GM23338 (cell line): Measurements from ENCODE around the gene GSTM5. TPM values are rescaled to one million over a fixed set of nuclear protein-coding genes. Genes with fewer than 3 reads are reported as not detected.
"Not testable (repeated sequence)": the region's sequence is repeated elsewhere in the genome, so short reads cannot be mapped to it uniquely, and the experiment has no call there.

Source experiments
- ATAC-seq: fragments of 200-7000 bp; cut with Tn5 transposase; 3 replicates; pipeline ENCODE4 v1.9.1; 2020
- DNase-seq: peaks from one replicate; pipeline ENCODE4 v3.0.0-alpha.2; 2015; ENCODE audit warnings: low spot score
- H2AFZ ChIP-seq: fragments of 200-600 bp; sonication (generic); 2 replicates; pipeline ENCODE4 v1.8.0; 2016; ENCODE audit warnings: antibody characterized with exemption, mild to moderate bottlenecking, moderate library complexity
- H3F3A ChIP-seq: fragments of 200-600 bp; sonication (generic); replicated peaks from 2 replicates; pipeline ENCODE4 v1.8.0; 2017; ENCODE audit warnings: antibody characterized with exemption, mixed run types, low read depth
- H3K27ac ChIP-seq: fragments of 200-600 bp; sonication (generic); 2 replicates; pipeline ENCODE4 v1.6.1; 2016; ENCODE audit warnings: low read depth
- H3K27me3 ChIP-seq: fragments of 200-600 bp; sonication (generic); 2 replicates; pipeline ENCODE4 v1.8.0; 2016; ENCODE audit warnings: mild to moderate bottlenecking, mixed run types, moderate library complexity; ENCODE audit not compliant: insufficient read depth
- H3K36me3 ChIP-seq: fragments of 200-600 bp; sonication (generic); 2 replicates; pipeline ENCODE4 v1.8.0; 2016; ENCODE audit warnings: mild to moderate bottlenecking; ENCODE audit not compliant: insufficient read depth
- H3K4me1 ChIP-seq: fragments of 200-600 bp; sonication (generic); 2 replicates; pipeline ENCODE4 v1.8.0; 2016; ENCODE audit warnings: mild to moderate bottlenecking, moderate library complexity; ENCODE audit not compliant: insufficient read depth
- H3K4me2 ChIP-seq: fragments of 200-600 bp; sonication (generic); 2 replicates; pipeline ENCODE4 v1.7.1; 2017; ENCODE audit warnings: mixed run types
- H3K4me3 ChIP-seq: fragments of 200-600 bp; sonication (generic); 2 replicates; pipeline ENCODE4 v1.6.1; 2016; ENCODE audit warnings: mixed run types
- H3K79me2 ChIP-seq: fragments of 200-600 bp; sonication (generic); replicated peaks from 2 replicates; pipeline ENCODE4 v1.8.0; 2017; ENCODE audit warnings: mild to moderate bottlenecking; ENCODE audit not compliant: insufficient read depth
- H3K9me2 ChIP-seq: fragments of 200-600 bp; sonication (generic); 2 replicates; pipeline ENCODE4 v1.8.0; 2017; ENCODE audit not compliant: insufficient read depth
- H4K20me1 ChIP-seq: fragments of 200-600 bp; sonication (generic); replicated peaks from 2 replicates; pipeline ENCODE4 v1.8.0; 2017; ENCODE audit warnings: mild to moderate bottlenecking; ENCODE audit not compliant: insufficient read depth
- H3K27ac Mint-ChIP-seq: 2 replicates; pipeline ENCODE4 v1.8.0; 2020; ENCODE audit warnings: inconsistent platforms, mild to moderate bottlenecking, moderate library complexity, mixed read lengths
- H3K27me3 Mint-ChIP-seq: 3 replicates; pipeline ENCODE4 v1.8.0; 2022; ENCODE audit warnings: low read depth, mild to moderate bottlenecking, moderate library complexity, mixed read lengths, inconsistent platforms; ENCODE audit not compliant: insufficient read depth, poor library complexity
- H3K36me3 Mint-ChIP-seq: 3 replicates; pipeline ENCODE4 v1.8.0; 2021; ENCODE audit warnings: low read depth, mild to moderate bottlenecking, inconsistent platforms, moderate library complexity, mixed read lengths
- H3K4me1 Mint-ChIP-seq: 3 replicates; pipeline ENCODE4 v1.8.0; 2020; ENCODE audit warnings: mild to moderate bottlenecking, inconsistent platforms, mixed read lengths
- H3K4me3 Mint-ChIP-seq: 3 replicates; pipeline ENCODE4 v1.8.0; 2021; ENCODE audit warnings: moderate library complexity, mild to moderate bottlenecking, inconsistent platforms, mixed read lengths
- H3K9me3 Mint-ChIP-seq: 3 replicates; pipeline ENCODE4 v1.8.0; 2020; ENCODE audit warnings: moderate library complexity, mild to moderate bottlenecking, inconsistent platforms, mixed read lengths
- CTCF ChIP-seq, 2 experiments: fragments of 200-600 bp in 1 of 2; sonication (generic) in 1 of 2; conservative IDR thresholded peaks; 2 replicates each; pipeline versions ENCODE4 v1.5.1 to v1.6.1; 2016 to 2017; ENCODE audit warnings: antibody characterized with exemption in 2 of 2, low read depth in 2 of 2, mild to moderate bottlenecking in 2 of 2, moderate library complexity in 1 of 2
- NANOG ChIP-seq: IDR thresholded peaks from 2 replicates; pipeline ENCODE4 v1.6.1; 2016; ENCODE audit warnings: antibody characterized with exemption, borderline replicate concordance
- POLR2AphosphoS5 ChIP-seq: IDR thresholded peaks from 2 replicates; pipeline ENCODE4 v1.6.1; 2016; ENCODE audit warnings: antibody characterized with exemption, low read depth
- polyA plus RNA-seq: library from polyadenylated mRNA; unstranded; fragments of >200 nt; fragmentation: Nextera tagmentation; extraction: Ambion mirVana; gene quantifications from 2 replicates; pipeline ENCODE4 v1.2.1, GENCODE V29; 2016
- total RNA-seq: library from RNA; depleted of rRNA; stranded (reverse); fragments of >200 nt; shearing (Covaris generic); gene quantifications from 2 replicates; pipeline ENCODE4 v1.2.3, GENCODE V29; 2014
- TF ChIP-seq, protein P1 (sequence below): IDR thresholded peaks from 2 replicates; pipeline ENCODE4 v1.6.1; 2016; ENCODE audit warnings: antibody characterized with exemption

The GSTM5 gene
- total and polyA plus RNA-seq, 2 experiments from 2014 or later: 2.5 to 5.0 TPM

DNA sequence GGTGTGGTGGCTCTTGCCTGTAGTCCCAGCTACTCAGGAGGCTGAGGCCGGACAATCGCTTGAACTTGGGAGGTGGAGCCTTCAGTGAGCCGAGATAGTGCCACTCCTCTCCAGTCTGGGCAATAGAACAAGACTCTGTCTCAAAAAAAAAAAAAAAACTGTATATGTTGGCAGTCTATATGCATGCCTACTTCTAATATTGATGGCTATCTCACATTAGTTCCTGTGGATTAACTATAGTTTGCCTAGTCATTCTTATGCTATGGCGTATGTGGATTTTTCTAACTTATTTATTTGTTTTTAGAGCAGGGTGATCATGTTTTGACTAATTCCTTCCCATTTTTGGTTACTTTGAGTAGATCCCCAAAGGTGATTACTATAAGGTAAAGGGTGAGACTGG lies 15.0 kb upstream of the GSTM5 start (continued):
- no peak for TF ChIP-seq CTCF (conservative IDR thresholded peaks at IDR 0.05; ENCODE audit: low read depth in 2 of 2)
- TF ChIP-seq, protein P1, sequence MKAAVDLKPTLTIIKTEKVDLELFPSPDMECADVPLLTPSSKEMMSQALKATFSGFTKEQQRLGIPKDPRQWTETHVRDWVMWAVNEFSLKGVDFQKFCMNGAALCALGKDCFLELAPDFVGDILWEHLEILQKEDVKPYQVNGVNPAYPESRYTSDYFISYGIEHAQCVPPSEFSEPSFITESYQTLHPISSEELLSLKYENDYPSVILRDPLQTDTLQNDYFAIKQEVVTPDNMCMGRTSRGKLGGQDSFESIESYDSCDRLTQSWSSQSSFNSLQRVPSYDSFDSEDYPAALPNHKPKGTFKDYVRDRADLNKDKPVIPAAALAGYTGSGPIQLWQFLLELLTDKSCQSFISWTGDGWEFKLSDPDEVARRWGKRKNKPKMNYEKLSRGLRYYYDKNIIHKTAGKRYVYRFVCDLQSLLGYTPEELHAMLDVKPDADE: no peak
- no peak for TF ChIP-seq POLR2AphosphoS5
- TF ChIP-seq NANOG: no peak

GRCh38 chr1:109697861-109698260 lies 14.2 kb upstream of the GSTM5 start:
- H3K9me3 Mint-ChIP-seq, H3K27me3 ChIP-seq, H3K4me1 Mint-ChIP-seq, H3K27me3 Mint-ChIP-seq, H3K9me2 ChIP-seq, H3K36me3 Mint-ChIP-seq, H3K27ac Mint-ChIP-seq, H3K4me3 Mint-ChIP-seq, H3K27ac ChIP-seq, H3K4me2 ChIP-seq, H3K4me3 ChIP-seq, H3K79me2 ChIP-seq, H3K4me1 ChIP-seq, H4K20me1 ChIP-seq, H2AFZ ChIP-seq, DNase-seq, ATAC-seq, H3K36me3 ChIP-seq, H3F3A ChIP-seq: not testable (repeated sequence)

DNA sequence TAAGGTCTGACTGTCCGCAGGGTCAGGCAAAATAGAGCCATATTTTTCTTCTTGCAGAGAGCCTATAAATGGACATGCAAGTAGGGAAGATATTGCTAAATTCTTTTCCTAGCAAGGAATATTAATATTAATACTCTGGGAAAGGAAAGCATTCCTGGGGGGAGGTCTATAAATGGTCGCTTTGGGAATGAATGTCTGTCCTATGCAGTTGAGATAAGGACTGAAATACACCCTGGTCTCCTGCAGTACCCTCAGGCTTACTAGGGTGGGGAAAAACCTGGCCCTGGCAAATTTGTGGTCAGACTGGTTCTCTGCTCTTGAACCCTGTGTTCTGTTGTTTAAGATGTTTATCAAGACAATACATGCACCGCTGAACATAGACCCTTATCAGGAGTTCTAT lies 9.1 kb upstream of the GSTM5 start:
- not testable (repeated sequence) for H3F3A ChIP-seq, H3K4me3 Mint-ChIP-seq, H3K36me3 ChIP-seq, H3K4me1 Mint-ChIP-seq, H2AFZ ChIP-seq, H3K27ac ChIP-seq, H3K27ac Mint-ChIP-seq, H3K4me1 ChIP-seq, ATAC-seq, H3K36me3 Mint-ChIP-seq, H3K9me2 ChIP-seq, H3K27me3 Mint-ChIP-seq, H3K4me3 ChIP-seq, H4K20me1 ChIP-seq, H3K27me3 ChIP-seq, H3K4me2 ChIP-seq, H3K79me2 ChIP-seq
- DNase-seq: peak; percentile 0
- peaks cover 10% of the 10 kb centered on the region for H3K9me3 Mint-ChIP-seq

- peak; percentile 67 for ATAC-seq
- Histone ChIP-seq H3K27me3 (no peaks in the 10 kb centered on the region), H4K20me1 (no peaks in the 10 kb centered on the region), H2AFZ (no peak overlapping the region), H3K79me2 (no peaks in the 10 kb centered on the region), H3K27ac (no peak overlapping the region), H3K36me3 (no peaks in the 10 kb centered on the region; the same call in 1 of the 2 replicates), H3K4me2 (no peak overlapping the region), H3K4me3 (no peak overlapping the region), H3K9me2 (no peaks in the 10 kb centered on the region), H3K4me1 (no peaks in the 10 kb centered on the region), H3F3A (no peaks in the 10 kb centered on the region)
- Mint-ChIP-seq H3K27ac (no peak overlapping the region), H3K36me3 (peaks cover 8% of the 10 kb centered on the region; the same call in 2 of the 3 replicates), H3K9me3 (peaks cover 23% of the 10 kb centered on the region), H3K27me3 (peaks cover 3% of the 10 kb centered on the region), H3K4me3 (no peak overlapping the region), H3K4me1 (peaks cover 2% of the 10 kb centered on the region; the same call in 1 of the 3 replicates)
- peak; percentile 55 for DNase-seq
- TF ChIP-seq CTCF (conservative IDR thresholded peaks at IDR 0.05; ENCODE audit: low read depth in 2 of 2): peak in 1 of 2 experiments; percentile 61; a peak in 3 of 4 replicates
Measured at GRCh38 chr1:109704173-109704572, 7.9 kb upstream of the GSTM5 start.
